IMR-90 (cell line): ENCODE data around the gene B3GLCT. TPM values are rescaled to one million over a fixed set of nuclear protein-coding genes. Genes with fewer than 3 reads are reported as not detected.

ENCODE experiments used
- ATAC-seq: fragments of 200-7000 bp; cut with Tn5 transposase; 2 replicates; pipeline ENCODE4 v1.9.1; 2020; ENCODE audit warnings: low read depth, mild to moderate bottlenecking, moderate library complexity
- BruUV-seq: library from RNA; stranded (reverse); fragments of 400-500 nt; replicated peaks from 2 replicates; lab custom pipeline; 2021; lab: Mats Ljungman, UMichigan
- CTCF ChIA-PET: fragments of 300-600 bp; formaldehyde crosslinking; extraction: SDS; loops from one replicate; lab custom pipeline; 2021; ENCODE audit warnings: antibody characterized with exemption; lab: Yijun Ruan, JAX
- POLR2A ChIA-PET: fragments of 300-600 bp; sonication (Branson Sonifier 250); formaldehyde crosslinking; loops from one replicate; lab custom pipeline; 2022; ENCODE audit warnings: antibody characterized with exemption; ENCODE audit not compliant: unreplicated experiment; lab: Charles Lee
- DNase-seq: peaks from one replicate; pipeline ENCODE4 v3.0.0; 2013
- H2AFZ ChIP-seq: replicated peaks from 2 replicates; pipeline ENCODE3; 2013; ENCODE audit warnings: low read length, mild to moderate bottlenecking; ENCODE audit not compliant: poor library complexity
- H2AK5ac ChIP-seq: 2 replicates; pipeline ENCODE4 v1.6.1; 2013; ENCODE audit warnings: low read depth, low read length, inconsistent platforms
- H2AK9ac ChIP-seq: replicated peaks from 2 replicates; pipeline ENCODE3; 2013; ENCODE audit warnings: mild to moderate bottlenecking, low read depth, low read length, moderate library complexity; ENCODE audit not compliant: poor library complexity
- H2BK120ac ChIP-seq: 2 replicates; pipeline ENCODE4 v1.6.1; 2013; ENCODE audit warnings: low read depth, low read length, inconsistent platforms
- H2BK15ac ChIP-seq: 3 replicates; pipeline ENCODE4 v1.6.1; 2013; ENCODE audit warnings: low read depth, low read length, inconsistent platforms
- H2BK20ac ChIP-seq: 2 replicates; pipeline ENCODE4 v1.6.1; 2013; ENCODE audit warnings: low read depth, mild to moderate bottlenecking, inconsistent platforms, low read length, moderate library complexity
- H2BK5ac ChIP-seq: 2 replicates; pipeline ENCODE4 v1.6.1; 2013; ENCODE audit warnings: mild to moderate bottlenecking, low read depth, low read length, inconsistent platforms; ENCODE audit not compliant: poor library complexity, severe bottlenecking
- H3K14ac ChIP-seq: replicated peaks from 2 replicates; pipeline ENCODE4 v1.6.1; 2013; ENCODE audit warnings: low read depth, low read length, inconsistent platforms
- H3K18ac ChIP-seq: 2 replicates; pipeline ENCODE4 v1.6.1; 2013; ENCODE audit warnings: low read depth, low read length, control low read depth
- H3K23ac ChIP-seq: 2 replicates; pipeline ENCODE4 v1.6.1; 2013; ENCODE audit warnings: low read depth, low read length, inconsistent platforms
- H3K27ac ChIP-seq: 2 replicates; pipeline ENCODE4 v1.5.1; 2013; ENCODE audit warnings: mild to moderate bottlenecking, control low read depth, low read length; ENCODE audit not compliant: insufficient read depth
- H3K27me3 ChIP-seq: 2 replicates; pipeline ENCODE4 v1.6.1; 2013; ENCODE audit warnings: low read length; ENCODE audit not compliant: control insufficient read depth, insufficient read depth
- H3K36me3 ChIP-seq: 2 replicates; pipeline ENCODE4 v1.6.1; 2013; ENCODE audit warnings: low read length, mixed read lengths; ENCODE audit not compliant: control insufficient read depth, insufficient read depth
- H3K4ac ChIP-seq: 2 replicates; pipeline ENCODE4 v1.6.1; 2013; ENCODE audit warnings: low read depth, low read length, inconsistent platforms
- H3K4me1 ChIP-seq: 2 replicates; pipeline ENCODE4 v1.6.1; 2013; ENCODE audit warnings: low read length, mixed read lengths; ENCODE audit not compliant: control insufficient read depth, insufficient read depth
- H3K4me2 ChIP-seq: 2 replicates; pipeline ENCODE4 v1.6.1; 2013; ENCODE audit warnings: low read depth, mild to moderate bottlenecking, control low read depth, low read length, moderate library complexity
- H3K4me3 ChIP-seq: 2 replicates; pipeline ENCODE4 v1.5.1; 2013; ENCODE audit warnings: low read depth, mild to moderate bottlenecking, control low read depth, low read length, moderate library complexity; ENCODE audit not compliant: insufficient read depth
- H3K56ac ChIP-seq: 2 replicates; pipeline ENCODE4 v1.6.1; 2013; ENCODE audit warnings: low read length, inconsistent platforms; ENCODE audit not compliant: insufficient read depth; ENCODE audit errors: extremely low read depth
- H3K79me1 ChIP-seq, 2 experiments: 2 replicates each; pipeline ENCODE4 v1.6.1; 2013; ENCODE audit warnings: low read length in 2 of 2, inconsistent platforms in 1 of 2, low read depth in 1 of 2
- H3K9ac ChIP-seq: 2 replicates; pipeline ENCODE4 v1.6.1; 2013; ENCODE audit warnings: low read depth, low read length, control low read depth
- H3K9me1 ChIP-seq: 2 replicates; pipeline ENCODE4 v1.6.1; 2013; ENCODE audit warnings: low read length, inconsistent platforms; ENCODE audit not compliant: insufficient read depth
- H3K9me3 ChIP-seq: 2 replicates; pipeline ENCODE4 v1.6.1; 2013; ENCODE audit warnings: low read length; ENCODE audit not compliant: control insufficient read depth, insufficient read depth
- H4K20me1 ChIP-seq: 2 replicates; pipeline ENCODE4 v1.6.1; 2013; ENCODE audit warnings: low read length, inconsistent platforms; ENCODE audit not compliant: insufficient read depth
- H4K5ac ChIP-seq: 2 replicates; pipeline ENCODE4 v1.6.1; 2013; ENCODE audit warnings: mild to moderate bottlenecking, low read depth, low read length, control low read depth
- H4K8ac ChIP-seq, 2 experiments: 2 replicates each; pipeline ENCODE4 v1.6.1; 2013; ENCODE audit warnings: low read depth in 2 of 2, low read length in 2 of 2, control low read depth in 1 of 2, inconsistent platforms in 1 of 2
- H4K91ac ChIP-seq: 2 replicates; pipeline ENCODE4 v1.6.1; 2013; ENCODE audit warnings: low read depth, low read length, inconsistent platforms; ENCODE audit not compliant: insufficient read depth
- BHLHE40 ChIP-seq: fragments of 150-350 bp; IDR thresholded peaks from 2 replicates; pipeline ENCODE4 v1.6.1; 2016; ENCODE audit warnings: mild to moderate bottlenecking, low read depth, low read length
- CEBPB ChIP-seq: IDR thresholded peaks from 2 replicates; pipeline ENCODE4 v1.6.1; 2012; ENCODE audit warnings: low read depth, low read length, improper control_type of control experiment
- CHD1 ChIP-seq: IDR thresholded peaks from 2 replicates; pipeline ENCODE4 v1.6.1; 2012; ENCODE audit warnings: low read depth, low read length, improper control_type of control experiment
- ELK1 ChIP-seq: fragments of 150-350 bp; IDR thresholded peaks from 2 replicates; pipeline ENCODE4 v1.6.1; 2016; ENCODE audit warnings: low read depth, mild to moderate bottlenecking, low read length, moderate library complexity, borderline replicate concordance
- FOS ChIP-seq: fragments of 150-350 bp; IDR thresholded peaks from 2 replicates; pipeline ENCODE4 v1.6.1; 2016; ENCODE audit warnings: low read depth, low read length
- MAFK ChIP-seq: IDR thresholded peaks from 2 replicates; pipeline ENCODE4 v1.6.1; 2012; ENCODE audit warnings: low read depth, low read length, improper control_type of control experiment
- MAZ ChIP-seq: IDR thresholded peaks from 2 replicates; pipeline ENCODE4 v1.6.1; 2012; ENCODE audit warnings: low read depth, mild to moderate bottlenecking, low read length, improper control_type of control experiment, moderate library complexity, borderline replicate concordance
- MXI1 ChIP-seq: IDR thresholded peaks from 2 replicates; pipeline ENCODE4 v1.6.1; 2012; ENCODE audit warnings: low read depth, mild to moderate bottlenecking, low read length, moderate library complexity, borderline replicate concordance
- POLR2A ChIP-seq: IDR thresholded peaks from 2 replicates; pipeline ENCODE4 v1.6.1; 2012; ENCODE audit warnings: mild to moderate bottlenecking, low read depth, low read length
- RAD21 ChIP-seq: IDR thresholded peaks from 2 replicates; pipeline ENCODE4 v1.6.1; 2012; ENCODE audit warnings: low read length, improper control_type of control experiment
- RCOR1 ChIP-seq: IDR thresholded peaks from 2 replicates; pipeline ENCODE4 v1.6.1; 2012; ENCODE audit warnings: mild to moderate bottlenecking, low read length, improper control_type of control experiment; ENCODE audit not compliant: insufficient replicate concordance
- RFX5 ChIP-seq: IDR thresholded peaks from 2 replicates; pipeline ENCODE4 v1.8.0; 2012; ENCODE audit warnings: low read depth, mild to moderate bottlenecking, low read length, moderate library complexity
- USF2 ChIP-seq: fragments of 150-350 bp; IDR thresholded peaks from 2 replicates; pipeline ENCODE4 v1.6.1; 2017; ENCODE audit warnings: mild to moderate bottlenecking, antibody characterized with exemption, low read length, low read depth
- WGBS, 2 experiments: methylation state at CpG; one replicate each; pipeline versions ENCODE4 v1.1.5 to v1.1.7; 2013; ENCODE audit warnings: missing lambda C conversion rate in 2 of 2; ENCODE audit not compliant: insufficient read length in 1 of 2; ENCODE audit errors: extremely low coverage in 2 of 2; 5-methylcytosine and 5-hydroxymethylcytosine counted together
- dilution Hi-C: fragments of 300-500 bp; cut with HindIII; formaldehyde crosslinking; loops from one replicate; pipeline ENCODE4 v1.14.3; 2018; ENCODE audit warnings: low sequenced_read_pairs; ENCODE audit not compliant: unreplicated experiment
- in situ Hi-C: fragments of 300-500 bp; cut with MboI; formaldehyde crosslinking; loops from 3 replicates; pipeline ENCODE4 v1.14.3; 2019; ENCODE audit warnings: low sequenced_read_pairs, inconsistent platforms, mixed read lengths
- intact Hi-C: fragments of 100-400 bp; cut with micrococcal nuclease; formaldehyde crosslinking; loops from 2 replicates; pipeline ENCODE4 v1.10.0; 2022
- polyA plus RNA-seq, 3 experiments: library from polyadenylated mRNA; depleted of rRNA; stranded (reverse); fragments of >200 nt; gene quantifications; 2 replicates each; pipeline ENCODE4 v1.2.3, GENCODE V29; 2012; ENCODE audit warnings: low replicate concordance in 1 of 3
- total RNA-seq: library from RNA; depleted of rRNA; stranded (reverse); fragments of >200 nt; gene quantifications from 2 replicates; pipeline ENCODE4 v1.2.3, GENCODE V29; 2012
- TF ChIP-seq, protein P1 (sequence below): conservative IDR thresholded peaks from 2 replicates; pipeline ENCODE4 v1.5.1; 2012; ENCODE audit warnings: mild to moderate bottlenecking, low read depth, low read length, improper control_type of control experiment

B3GLCT gene
- total and polyA plus RNA-seq, 2 of the 4 experiments (the other 2 are of a cell fraction) = 2.0 to 4.5 TPM

DNA sequence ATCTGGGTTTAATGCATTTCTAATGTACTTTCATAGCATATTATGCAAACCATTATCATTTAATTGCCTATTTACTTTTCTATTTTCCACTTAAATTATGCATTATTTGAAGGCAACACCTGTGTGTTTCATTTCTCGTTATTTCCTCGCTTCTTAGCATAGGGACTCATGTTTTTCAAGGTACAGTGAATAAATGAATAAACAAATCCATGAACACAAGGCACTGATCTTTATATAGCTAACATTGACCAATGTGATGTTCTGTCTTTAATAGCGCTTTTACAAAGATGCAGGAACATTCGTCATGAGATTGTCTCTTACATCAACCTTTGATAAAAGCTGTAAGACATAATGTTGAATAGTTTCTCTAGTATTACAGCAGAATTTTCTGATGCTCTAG lies 121.2 kb downstream of the B3GLCT start:
- Histone ChIP-seq H3K9me1 (no peaks in the 10 kb centered on the region), H3K4ac (no peak overlapping the region), H4K8ac (no peak overlapping the region), H3K4me1 (no peaks in the 10 kb centered on the region), H4K20me1 (no peaks in the 10 kb centered on the region), H2BK15ac (no peak overlapping the region), H3K27me3 (no peaks in the 10 kb centered on the region), H3K9me3 (no peaks in the 10 kb centered on the region), H3K27ac (no peak overlapping the region), H3K36me3 (no peaks in the 10 kb centered on the region), H3K18ac (no peak overlapping the region), H2AK9ac (no peak overlapping the region), H3K23ac (no peak overlapping the region), H4K5ac (no peak overlapping the region), H3K4me2 (no peak overlapping the region), H4K91ac (no peak overlapping the region), H2AK5ac (no peak overlapping the region), H3K9ac (no peak overlapping the region), H3K14ac (no peak overlapping the region), H2AFZ (no peak overlapping the region), H2BK120ac (no peak overlapping the region), H2BK20ac (no peak overlapping the region), H3K4me3 (no peak overlapping the region), H2BK5ac (no peak overlapping the region), H3K79me1 (no peaks in the 10 kb centered on the region), H3K56ac (no peak overlapping the region)
- POLR2A ChIA-PET = no interaction called here
- ATAC-seq (no peak), DNase-seq (no peak)
- in situ Hi-C loops (no loop called here), intact Hi-C loops (no loop called here), dilution Hi-C loops (no loop called here)
- TF ChIP-seq CHD1 = no peak
- TF ChIP-seq MAFK = no peak
- no peak for TF ChIP-seq USF2
- no peak for TF ChIP-seq MAZ
- no peak for TF ChIP-seq RFX5
- no peak for TF ChIP-seq BHLHE40
- no peak for TF ChIP-seq FOS
- no peak for TF ChIP-seq POLR2A
- TF ChIP-seq ELK1 = no peak
- TF ChIP-seq CEBPB = no peak
- TF ChIP-seq, protein P1, sequence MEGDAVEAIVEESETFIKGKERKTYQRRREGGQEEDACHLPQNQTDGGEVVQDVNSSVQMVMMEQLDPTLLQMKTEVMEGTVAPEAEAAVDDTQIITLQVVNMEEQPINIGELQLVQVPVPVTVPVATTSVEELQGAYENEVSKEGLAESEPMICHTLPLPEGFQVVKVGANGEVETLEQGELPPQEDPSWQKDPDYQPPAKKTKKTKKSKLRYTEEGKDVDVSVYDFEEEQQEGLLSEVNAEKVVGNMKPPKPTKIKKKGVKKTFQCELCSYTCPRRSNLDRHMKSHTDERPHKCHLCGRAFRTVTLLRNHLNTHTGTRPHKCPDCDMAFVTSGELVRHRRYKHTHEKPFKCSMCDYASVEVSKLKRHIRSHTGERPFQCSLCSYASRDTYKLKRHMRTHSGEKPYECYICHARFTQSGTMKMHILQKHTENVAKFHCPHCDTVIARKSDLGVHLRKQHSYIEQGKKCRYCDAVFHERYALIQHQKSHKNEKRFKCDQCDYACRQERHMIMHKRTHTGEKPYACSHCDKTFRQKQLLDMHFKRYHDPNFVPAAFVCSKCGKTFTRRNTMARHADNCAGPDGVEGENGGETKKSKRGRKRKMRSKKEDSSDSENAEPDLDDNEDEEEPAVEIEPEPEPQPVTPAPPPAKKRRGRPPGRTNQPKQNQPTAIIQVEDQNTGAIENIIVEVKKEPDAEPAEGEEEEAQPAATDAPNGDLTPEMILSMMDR = no peak
- TF ChIP-seq MXI1 = no peak
- TF ChIP-seq RCOR1 = no peak
- TF ChIP-seq RAD21 = no peak
- WGBS, 2 experiments = 100% methylated on average over 1 of the region's 4 CpGs; no CpG with 5 or more reads in 1 of the 2 experiments
- CTCF ChIA-PET = no interaction called here
- no TSS peak for BruUV-seq
